Hepatocyte (in vitro differentiated cells): ENCODE measurements around the gene KRT10.

Source experiments
- CTCF ChIP-seq: fragments of 200-600 bp; sonication (generic); IDR thresholded peaks from 2 replicates; pipeline ENCODE4 v1.5.1; 2016; ENCODE audit warnings: antibody characterized with exemption, mild to moderate bottlenecking; ENCODE audit not compliant: poor library complexity
- EZH2 ChIP-seq: fragments of 200-600 bp; sonication (generic); IDR thresholded peaks from 2 replicates; pipeline ENCODE4 v1.6.1; 2016; ENCODE audit warnings: antibody characterized with exemption, mild to moderate bottlenecking, borderline replicate concordance
- EZH2phosphoT487 ChIP-seq: fragments of 200-600 bp; sonication (generic); IDR thresholded peaks from one replicate; pipeline ENCODE4 v1.6.1; 2018; ENCODE audit warnings: antibody characterized with exemption, mild to moderate bottlenecking, low read depth, moderate library complexity; ENCODE audit not compliant: unreplicated experiment, severe bottlenecking

- no peak for TF ChIP-seq EZH2
- TF ChIP-seq CTCF, result no peak
- no peak for TF ChIP-seq EZH2phosphoT487
Observed at GRCh38 chr17:40795019-40795667, 27.3 kb downstream of the KRT10 start.
